Astrocyte (in vitro differentiated cells and primary cell): Measurements from ENCODE around the gene SELENOT.

Experiments
- EZH2 ChIP-seq: IDR thresholded peaks from 2 replicates; pipeline ENCODE4 v1.6.1; 2012; ENCODE audit warnings: mild to moderate bottlenecking, low read length, inconsistent platforms; ENCODE audit not compliant: insufficient read depth
- TF ChIP-seq, protein P1 (sequence below): IDR thresholded peaks from 2 replicates; pipeline ENCODE4 v1.5.1; 2011; ENCODE audit warnings: low read depth, mild to moderate bottlenecking, inconsistent platforms, low read length, moderate library complexity; ENCODE audit not compliant: insufficient read depth

DNA sequence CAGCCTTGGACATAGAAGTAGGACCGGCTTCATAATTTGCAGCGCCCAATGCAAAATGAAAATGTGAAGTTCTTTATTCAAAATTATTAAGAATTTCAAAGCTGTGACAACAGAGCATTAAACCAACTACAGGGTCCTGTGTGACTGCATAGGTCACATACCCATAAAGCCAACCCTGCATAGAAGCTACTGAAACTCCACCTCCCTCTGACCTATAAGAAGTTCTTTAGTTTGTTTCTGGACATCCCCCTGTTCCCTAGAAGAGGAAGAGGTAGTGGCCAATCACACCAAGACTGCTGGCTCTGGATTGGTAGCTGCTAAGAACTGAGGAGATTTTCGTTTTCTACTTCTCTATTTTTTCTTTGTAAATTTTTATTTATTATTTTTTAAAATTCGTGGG, 9.0 kb upstream of the SELENOT start:
- TF ChIP-seq, protein P1, sequence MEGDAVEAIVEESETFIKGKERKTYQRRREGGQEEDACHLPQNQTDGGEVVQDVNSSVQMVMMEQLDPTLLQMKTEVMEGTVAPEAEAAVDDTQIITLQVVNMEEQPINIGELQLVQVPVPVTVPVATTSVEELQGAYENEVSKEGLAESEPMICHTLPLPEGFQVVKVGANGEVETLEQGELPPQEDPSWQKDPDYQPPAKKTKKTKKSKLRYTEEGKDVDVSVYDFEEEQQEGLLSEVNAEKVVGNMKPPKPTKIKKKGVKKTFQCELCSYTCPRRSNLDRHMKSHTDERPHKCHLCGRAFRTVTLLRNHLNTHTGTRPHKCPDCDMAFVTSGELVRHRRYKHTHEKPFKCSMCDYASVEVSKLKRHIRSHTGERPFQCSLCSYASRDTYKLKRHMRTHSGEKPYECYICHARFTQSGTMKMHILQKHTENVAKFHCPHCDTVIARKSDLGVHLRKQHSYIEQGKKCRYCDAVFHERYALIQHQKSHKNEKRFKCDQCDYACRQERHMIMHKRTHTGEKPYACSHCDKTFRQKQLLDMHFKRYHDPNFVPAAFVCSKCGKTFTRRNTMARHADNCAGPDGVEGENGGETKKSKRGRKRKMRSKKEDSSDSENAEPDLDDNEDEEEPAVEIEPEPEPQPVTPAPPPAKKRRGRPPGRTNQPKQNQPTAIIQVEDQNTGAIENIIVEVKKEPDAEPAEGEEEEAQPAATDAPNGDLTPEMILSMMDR, result no peak
- no peak for TF ChIP-seq EZH2
